OCI-LY7 (cell line): ENCODE results near the gene PRKD3. TPM values are rescaled to one million over a fixed set of nuclear protein-coding genes. Genes with fewer than 3 reads are reported as not detected.
"Not testable (repeated sequence)": the region's sequence is repeated elsewhere in the genome, so short reads cannot be mapped to it uniquely, and the experiment has no call there.

ENCODE experiments used
- BruUV-seq: library from RNA; stranded (reverse); fragments of 400-500 nt; replicated peaks from 2 replicates; lab custom pipeline; 2021; lab: Mats Ljungman, UMichigan
- CTCF ChIA-PET: fragments of 300-600 bp; sonication (Branson Sonifier 250); formaldehyde crosslinking; loops from one replicate; lab custom pipeline; 2022; ENCODE audit warnings: antibody characterized with exemption; ENCODE audit not compliant: unreplicated experiment; lab: Charles Lee
- POLR2A ChIA-PET: fragments of 300-600 bp; sonication (Branson Sonifier 250); formaldehyde crosslinking; loops from one replicate; lab custom pipeline; 2022; ENCODE audit warnings: antibody characterized with exemption; lab: Charles Lee
- DNase-seq: peaks from one replicate; pipeline ENCODE4 v3.0.0-alpha.2; 2015; ENCODE audit warnings: low spot score
- H2AFZ ChIP-seq: fragments of 200-600 bp; sonication (generic), shearing (Covaris generic); 2 replicates; pipeline ENCODE4 v1.6.1; 2014; ENCODE audit warnings: mild to moderate bottlenecking, antibody characterized with exemption, low read length, moderate library complexity
- H3K27ac ChIP-seq: fragments of 200-600 bp; sonication (generic); 2 replicates; pipeline ENCODE4 v1.5.1; 2014; ENCODE audit warnings: mixed run types, low read depth, mild to moderate bottlenecking, moderate library complexity, low read length, inconsistent platforms; ENCODE audit not compliant: poor library complexity, severe bottlenecking
- H3K36me3 ChIP-seq: fragments of 200-600 bp; sonication (generic); 2 replicates; pipeline ENCODE4 v1.6.1; 2014; ENCODE audit warnings: mild to moderate bottlenecking, antibody characterized with exemption, low read length, moderate library complexity, mixed read lengths; ENCODE audit not compliant: insufficient read depth
- H3K4me1 ChIP-seq: fragments of 200-600 bp; sonication (generic); 2 replicates; pipeline ENCODE4 v1.5.1; 2014; ENCODE audit warnings: mild to moderate bottlenecking, low read length; ENCODE audit not compliant: insufficient read depth, poor library complexity, severe bottlenecking
- H3K4me2 ChIP-seq: fragments of 200-600 bp; sonication (generic); 2 replicates; pipeline ENCODE4 v1.6.1; 2014; ENCODE audit warnings: mild to moderate bottlenecking, low read length
- H3K4me3 ChIP-seq: fragments of 200-600 bp; sonication (generic); 2 replicates; pipeline ENCODE4 v1.5.1; 2014; ENCODE audit warnings: mild to moderate bottlenecking, low read depth, low read length; ENCODE audit not compliant: poor library complexity, severe bottlenecking
- H3K79me2 ChIP-seq: fragments of 200-600 bp; sonication (generic); 2 replicates; pipeline ENCODE4 v1.6.1; 2016; ENCODE audit warnings: low read depth, mild to moderate bottlenecking, low read length, moderate library complexity, mixed read lengths; ENCODE audit not compliant: insufficient read depth
- H3K9me2 ChIP-seq: fragments of 200-600 bp; sonication (generic); 2 replicates; pipeline ENCODE4 v1.6.1; 2016; ENCODE audit warnings: mild to moderate bottlenecking, low read length, mixed read lengths; ENCODE audit not compliant: insufficient read depth
- H3K9me3 ChIP-seq: fragments of 200-600 bp; sonication (generic); 2 replicates; pipeline ENCODE4 v1.6.1; 2014; ENCODE audit warnings: mild to moderate bottlenecking, mixed run types, low read length, mixed read lengths
- H4K20me1 ChIP-seq: fragments of 200-600 bp; sonication (generic); 2 replicates; pipeline ENCODE4 v1.6.1; 2014; ENCODE audit warnings: mild to moderate bottlenecking, antibody characterized with exemption, low read length, moderate library complexity, mixed read lengths; ENCODE audit not compliant: insufficient read depth
- CTCF ChIP-seq: fragments of 200-600 bp; sonication (generic); conservative IDR thresholded peaks from 2 replicates; pipeline ENCODE4 v1.5.1; 2014; ENCODE audit warnings: mild to moderate bottlenecking, antibody characterized with exemption, low read length, moderate library complexity, mixed read lengths
- EZH2phosphoT487 ChIP-seq: fragments of 200-600 bp; sonication (generic); IDR thresholded peaks from 2 replicates; pipeline ENCODE4 v1.6.1; 2018; ENCODE audit warnings: low read depth, borderline replicate concordance, mild to moderate bottlenecking, mixed run types, antibody characterized with exemption, low read length, moderate library complexity, mixed read lengths
- intact Hi-C: fragments of 100-400 bp; cut with micrococcal nuclease; formaldehyde crosslinking; loops from one replicate; pipeline ENCODE4 v1.10.0; 2022; ENCODE audit not compliant: unreplicated experiment
- total RNA-seq, 2 experiments: library from RNA; depleted of rRNA in 1 of 2; stranded (reverse); fragments of >200 nt in 1 of 2; shearing (Covaris generic) in 1 of 2; gene quantifications; 2 replicates each; pipeline ENCODE4 v1.2.3, GENCODE V29; 2014 to 2022

Gene PRKD3
- total RNA-seq, 2 experiments from 2014 or later = 74.3 to 174 TPM

DNA sequence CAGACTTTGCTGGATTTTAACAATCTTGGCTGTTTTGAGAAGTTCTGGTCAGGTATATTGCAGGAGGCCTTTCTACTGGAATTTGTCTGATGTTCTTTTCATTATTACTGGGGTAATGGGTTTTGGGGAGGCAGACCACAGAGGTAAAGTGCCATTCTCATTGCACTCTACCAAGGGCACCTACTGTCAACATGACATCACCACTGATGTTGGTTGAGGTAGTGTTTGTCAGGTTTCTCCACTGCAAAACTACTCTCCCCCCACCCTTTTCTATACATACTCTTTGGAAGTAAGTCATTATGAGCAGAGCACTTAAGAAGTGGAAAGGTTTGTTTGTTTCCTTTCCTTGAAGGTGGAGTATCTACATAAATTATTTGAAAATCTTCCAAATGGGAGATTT is 27.0 kb downstream of the PRKD3 start:
- intact Hi-C loops = no loop called here
- CTCF ChIA-PET = interaction anchor here (0.6 kb wide), 1 partner anchor 101 kb away, joined by 4 read pairs; no protein-coding TSS in a partner anchor
- peaks cover 100% of the 10 kb centered on the region for H3K79me2 ChIP-seq

GRCh38 chr2:37295469-37296073 is 29.1 kb downstream of the PRKD3 start:
- Histone ChIP-seq H3K9me2 (no peaks in the 10 kb centered on the region), H4K20me1 (peaks cover 16% of the 10 kb centered on the region; the same call in 1 of the 2 replicates), H3K79me2 (peaks cover 98% of the 10 kb centered on the region), H3K36me3 (peaks cover 85% of the 10 kb centered on the region), H3K4me1 (peaks cover 11% of the 10 kb centered on the region), H3K9me3 (no peaks in the 10 kb centered on the region; the same call in 1 of the 2 replicates), H3K4me2 (0 out of 2 replicates have a peak overlapping the region, but pooled peaks have one; percentile 0), H3K4me3 (no peak overlapping the region), H3K27ac (peak overlapping the region; percentile 10), H2AFZ (no peak overlapping the region)
- no peak for TF ChIP-seq CTCF
- no peak for TF ChIP-seq EZH2phosphoT487
- intact Hi-C loops = no loop called here
- DNase-seq = no peak
- ChIA-PET POLR2A (no interaction called here), CTCF (no interaction called here)
- BruUV-seq = no TSS peak

More for the DNA sequence above, 27.0 kb downstream of the PRKD3 start:
- H2AFZ ChIP-seq = no peak overlapping the region
- TF ChIP-seq EZH2phosphoT487 = no peak
- TF ChIP-seq CTCF = no peak
- POLR2A ChIA-PET = interaction anchor here (0.6 to 2.4 kb wide), 7 partner anchors 10 to 281 kb away, joined by 3 to 10 read pairs (median 5); no protein-coding TSS in a partner anchor
- no peaks in the 10 kb centered on the region for H3K9me2 ChIP-seq
- no peak overlapping the region for H3K4me2 ChIP-seq
- no peak overlapping the region for H3K27ac ChIP-seq
- peaks cover 86% of the 10 kb centered on the region for H3K36me3 ChIP-seq
- H3K9me3 ChIP-seq = peaks cover 4% of the 10 kb centered on the region; the same call in 1 of the 2 replicates
- H4K20me1 ChIP-seq = peaks cover 12% of the 10 kb centered on the region; the same call in 1 of the 2 replicates
- H3K4me1 ChIP-seq = peaks cover 11% of the 10 kb centered on the region
- no peak for DNase-seq
- H3K4me3 ChIP-seq = no peak overlapping the region
- BruUV-seq = no TSS peak

- Histone ChIP-seq H3K79me2 (peaks cover 96% of the 10 kb centered on the region), H4K20me1 (peaks cover 16% of the 10 kb centered on the region; the same call in 1 of the 2 replicates), H3K4me1 (peaks cover 15% of the 10 kb centered on the region), H3K36me3 (peaks cover 85% of the 10 kb centered on the region)
- H3K9me3 ChIP-seq, intact Hi-C loops, H3K9me2 ChIP-seq, H3K4me3 ChIP-seq, BruUV-seq, CTCF ChIA-PET, DNase-seq, H3K27ac ChIP-seq, POLR2A ChIA-PET, H3K4me2 ChIP-seq, H2AFZ ChIP-seq: not testable (repeated sequence)
Observed at GRCh38 chr2:37294858-37295257, 29.8 kb downstream of the PRKD3 start.
